Measurements from ENCODE around the gene KCNN1. TPM values are rescaled to one million over a fixed set of nuclear protein-coding genes. Genes with fewer than 3 reads are reported as not detected.
A peak's percentile ranks its signal among the peaks of the same experiment; 100 is the strongest.

KCNN1 gene
- total RNA-seq, 4 donors from 2014 or later, result 0.22 TPM; not detected in 3

GRCh38 chr19:18007044-18007916, 40.4 kb downstream of the KCNN1 start:
- Histone ChIP-seq H3K4me1 (peaks cover 0 to 23% of the 10 kb centered on the region in 2 donors), H3K4me3 (replicated peaks in 1 of 3) (peak overlapping the region; percentile 10 to 58 (median 18)), H3K36me3 (peaks cover 28 to 31% of the 10 kb centered on the region in 2 donors), H3K27ac (peak overlapping the region; percentile 91 to 93 (median 92)), H3K27me3 (no peaks in the 10 kb centered on the region), H3K9me3 (no peaks in the 10 kb centered on the region)
- 2 to 6% methylated on average over 12 to 27 of the region's 46 CpGs for WGBS, 2 donors
- DNase-seq, result peak; percentile 78 to 84
- TF ChIP-seq POLR2A (IDR thresholded peaks at IDR 0.05), result peak in 1 of 2 donors; percentile 62
- TF ChIP-seq CTCF (IDR thresholded peaks at IDR 0.05), result peak; percentile 90 to 98 (median 96)
- intact Hi-C loops (cut with DNase I), result loop anchor here (2.0 to 10.0 kb wide), 2 partner anchors 52 to 148 kb away; partner anchors contain the start of gene PIK3R2

GRCh38 chr19:18007917-18008673, 41.2 kb downstream of the KCNN1 start, which contains the start of gene ARRDC2:
Gene ARRDC2 (plus strand): TSS chr19:18008170. CDS start chr19:18008311, 141 bp downstream.
- intact Hi-C loops (cut with DNase I), result loop anchor here (2.0 to 10.0 kb wide), 2 partner anchors 51 to 147 kb away; partner anchors contain the start of gene PIK3R2
- TF ChIP-seq POLR2A (IDR thresholded peaks at IDR 0.05) (peak in 1 of 2 donors; percentile 66), CTCF (IDR thresholded peaks at IDR 0.05) (no peak)
- H3K4me1 ChIP-seq, result peaks cover 0 to 20% of the 10 kb centered on the region in 2 donors
- H3K4me3 ChIP-seq (replicated peaks in 1 of 3), result peak within 1 kb of the TSS; percentile 10 to 58 (median 39)
- DNase-seq, result peak; percentile 89 to 90
- peak within 1 kb of the TSS; percentile 91 to 93 (median 92) for H3K27ac ChIP-seq
- 0 to 42% methylated on average over 2 to 21 of the region's 92 CpGs for WGBS, 2 donors
- H3K27me3 ChIP-seq, result no peaks in the 10 kb centered on the region
- no peaks in the 10 kb centered on the region for H3K9me3 ChIP-seq
- peaks cover 36 to 39% of the 10 kb centered on the region in 2 donors for H3K36me3 ChIP-seq

GRCh38 chr19:18008814-18009213, 41.9 kb downstream of the KCNN1 start:
- TF ChIP-seq CTCF (IDR thresholded peaks at IDR 0.05) (no peak), POLR2A (IDR thresholded peaks at IDR 0.05) (no peak)
- WGBS, 2 donors, result 91 to 92% methylated on average over 10 of the region's 11 CpGs
- Histone ChIP-seq H3K9me3 (no peaks in the 10 kb centered on the region), H3K4me3 (replicated peaks in 1 of 3) (peak overlapping the region in 2 of 3 donors; percentile 24 to 58), H3K4me1 (peaks cover 0 to 20% of the 10 kb centered on the region in 2 donors), H3K27me3 (no peaks in the 10 kb centered on the region), H3K27ac (peak overlapping the region; percentile 75 to 92 (median 91)), H3K36me3 (peaks cover 43 to 46% of the 10 kb centered on the region in 2 donors)
- intact Hi-C loops (cut with DNase I), result loop anchor here (10.0 kb wide), 1 partner anchor 146 kb away; the partner anchor contains the start of gene PIK3R2
- no peak for DNase-seq

- peaks cover 44 to 51% of the 10 kb centered on the region in 2 donors for H3K36me3 ChIP-seq
- intact Hi-C loops (cut with DNase I), result loop anchor here (10.0 kb wide), 1 partner anchor 145 kb away; the partner anchor contains the start of gene PIK3R2
Observed at GRCh38 chr19:18009412-18010066, 42.6 kb downstream of the KCNN1 start.

More at GRCh38 chr19:18009412-18010066, 42.6 kb downstream of the KCNN1 start:
- 92 to 95% methylated on average over 14 of the region's 37 CpGs for WGBS, 2 donors
- no peaks in the 10 kb centered on the region for H3K9me3 ChIP-seq
- no peak for DNase-seq
- TF ChIP-seq POLR2A (IDR thresholded peaks at IDR 0.05), result no peak
- TF ChIP-seq CTCF (IDR thresholded peaks at IDR 0.05), result no peak
- no peaks in the 10 kb centered on the region for H3K27me3 ChIP-seq
- H3K4me1 ChIP-seq, result peaks cover 0 to 20% of the 10 kb centered on the region in 2 donors
- peak overlapping the region in 2 of 3 donors; percentile 91 to 92 for H3K27ac ChIP-seq
- peak overlapping the region in 2 of 3 donors; percentile 24 to 58 for H3K4me3 ChIP-seq (replicated peaks in 1 of 3)

Data from thyroid gland (tissue), 4 donors.